ENCODE results near the gene COX7B2. TPM values are rescaled to one million over a fixed set of nuclear protein-coding genes. Genes with fewer than 3 reads are reported as not detected.

The COX7B2 gene
- total RNA-seq, 1 experiment from 2014 or later: not detected

DNA sequence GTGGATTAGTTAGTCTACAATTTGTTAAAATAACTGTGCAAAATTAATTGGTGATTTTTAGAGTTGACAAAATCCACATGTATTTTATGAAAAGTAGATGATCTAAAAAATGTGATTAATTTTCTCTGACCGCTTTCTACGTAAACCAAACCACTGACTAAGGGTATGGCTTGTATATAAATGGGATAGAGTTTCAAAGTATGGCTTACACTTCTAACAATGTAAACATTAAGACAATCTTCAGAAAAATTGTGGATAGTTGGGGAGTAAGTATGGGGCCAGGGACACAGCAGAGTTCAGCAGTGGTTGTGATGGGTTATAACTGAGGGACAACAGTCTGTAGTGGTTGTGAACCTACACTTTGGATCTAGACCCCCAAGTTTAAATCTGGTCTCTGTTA is 44.5 kb upstream of the COX7B2 start:
- H3K4me1 Mint-ChIP-seq (ENCODE audit: low read depth, unreplicated experiment): no peaks in the 10 kb centered on the region
- no peaks in the 10 kb centered on the region for H3K27me3 Mint-ChIP-seq (ENCODE audit: unreplicated experiment)
- no TSS peak for BruUV-seq (replicated peaks)

GRCh38 chr4:46952451-46952850 is 43.4 kb upstream of the COX7B2 start:
- TF ChIP-seq, protein P1, sequence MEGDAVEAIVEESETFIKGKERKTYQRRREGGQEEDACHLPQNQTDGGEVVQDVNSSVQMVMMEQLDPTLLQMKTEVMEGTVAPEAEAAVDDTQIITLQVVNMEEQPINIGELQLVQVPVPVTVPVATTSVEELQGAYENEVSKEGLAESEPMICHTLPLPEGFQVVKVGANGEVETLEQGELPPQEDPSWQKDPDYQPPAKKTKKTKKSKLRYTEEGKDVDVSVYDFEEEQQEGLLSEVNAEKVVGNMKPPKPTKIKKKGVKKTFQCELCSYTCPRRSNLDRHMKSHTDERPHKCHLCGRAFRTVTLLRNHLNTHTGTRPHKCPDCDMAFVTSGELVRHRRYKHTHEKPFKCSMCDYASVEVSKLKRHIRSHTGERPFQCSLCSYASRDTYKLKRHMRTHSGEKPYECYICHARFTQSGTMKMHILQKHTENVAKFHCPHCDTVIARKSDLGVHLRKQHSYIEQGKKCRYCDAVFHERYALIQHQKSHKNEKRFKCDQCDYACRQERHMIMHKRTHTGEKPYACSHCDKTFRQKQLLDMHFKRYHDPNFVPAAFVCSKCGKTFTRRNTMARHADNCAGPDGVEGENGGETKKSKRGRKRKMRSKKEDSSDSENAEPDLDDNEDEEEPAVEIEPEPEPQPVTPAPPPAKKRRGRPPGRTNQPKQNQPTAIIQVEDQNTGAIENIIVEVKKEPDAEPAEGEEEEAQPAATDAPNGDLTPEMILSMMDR (IDR thresholded peaks at IDR 0.05; ENCODE audit: unreplicated experiment): no peak
- Mint-ChIP-seq H3K27ac (ENCODE audit: unreplicated experiment) (no peak overlapping the region), H3K4me3 (ENCODE audit: low read depth, unreplicated experiment) (no peak overlapping the region), H3K27me3 (ENCODE audit: unreplicated experiment) (no peaks in the 10 kb centered on the region), H3K4me1 (ENCODE audit: low read depth, unreplicated experiment) (no peaks in the 10 kb centered on the region), H3K36me3 (ENCODE audit: insufficient read depth, unreplicated experiment) (no peaks in the 10 kb centered on the region), H3K9me3 (ENCODE audit: low read depth, unreplicated experiment) (no peaks in the 10 kb centered on the region)
- BruUV-seq (replicated peaks): no TSS peak
- CTCF ChIA-PET: no interaction called here
- DNase-seq: no peak
- intact Hi-C loops (cut with micrococcal nuclease; ENCODE audit: unreplicated experiment): no loop called here

More for the DNA sequence above, 44.5 kb upstream of the COX7B2 start:
- intact Hi-C loops (cut with micrococcal nuclease; ENCODE audit: unreplicated experiment): no loop called here
- no peak overlapping the region for H3K27ac Mint-ChIP-seq (ENCODE audit: unreplicated experiment)
- DNase-seq: no peak
- no peaks in the 10 kb centered on the region for H3K9me3 Mint-ChIP-seq (ENCODE audit: low read depth, unreplicated experiment)
- H3K4me3 Mint-ChIP-seq (ENCODE audit: low read depth, unreplicated experiment): no peak overlapping the region
- CTCF ChIA-PET: no interaction called here
- no peaks in the 10 kb centered on the region for H3K36me3 Mint-ChIP-seq (ENCODE audit: insufficient read depth, unreplicated experiment)
- TF ChIP-seq, protein P1 (IDR thresholded peaks at IDR 0.05; ENCODE audit: unreplicated experiment): no peak

GRCh38 chr4:46950826-46951225 is 41.8 kb upstream of the COX7B2 start:
- H3K9me3 Mint-ChIP-seq (ENCODE audit: low read depth, unreplicated experiment): no peaks in the 10 kb centered on the region
- TF ChIP-seq, protein P1 (IDR thresholded peaks at IDR 0.05; ENCODE audit: unreplicated experiment): no peak
- H3K4me3 Mint-ChIP-seq (ENCODE audit: low read depth, unreplicated experiment): no peak overlapping the region
- no peak for DNase-seq
- H3K27me3 Mint-ChIP-seq (ENCODE audit: unreplicated experiment): no peaks in the 10 kb centered on the region
- no peaks in the 10 kb centered on the region for H3K36me3 Mint-ChIP-seq (ENCODE audit: insufficient read depth, unreplicated experiment)
- H3K4me1 Mint-ChIP-seq (ENCODE audit: low read depth, unreplicated experiment): no peaks in the 10 kb centered on the region
- intact Hi-C loops (cut with micrococcal nuclease; ENCODE audit: unreplicated experiment): no loop called here
- H3K27ac Mint-ChIP-seq (ENCODE audit: unreplicated experiment): no peak overlapping the region
- BruUV-seq (replicated peaks): no TSS peak
- CTCF ChIA-PET: no interaction called here

DNA sequence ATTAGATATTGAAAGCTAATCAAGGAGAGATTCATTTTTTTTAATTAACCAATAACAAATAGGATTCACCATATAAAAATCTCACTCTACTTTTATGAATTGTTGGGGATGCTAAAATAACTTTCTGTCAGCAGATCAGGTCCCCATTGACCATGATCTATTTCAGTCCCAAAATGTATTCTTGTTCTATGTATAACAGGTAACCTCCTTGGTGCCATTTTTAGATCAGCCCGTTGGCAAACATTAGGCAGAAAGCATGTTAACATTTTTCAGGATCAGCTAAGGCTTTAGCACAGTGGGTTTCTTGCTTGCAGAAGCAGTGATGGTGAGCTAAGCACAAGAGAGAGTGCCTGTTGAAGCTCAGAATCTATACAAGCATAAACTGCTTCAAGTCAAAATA is 40.8 kb upstream of the COX7B2 start:
- BruUV-seq (replicated peaks): no TSS peak
- no peak overlapping the region for H3K4me3 Mint-ChIP-seq (ENCODE audit: low read depth, unreplicated experiment)
- H3K27me3 Mint-ChIP-seq (ENCODE audit: unreplicated experiment): no peaks in the 10 kb centered on the region
- H3K27ac Mint-ChIP-seq (ENCODE audit: unreplicated experiment): no peak overlapping the region
- no peak for DNase-seq
- no peaks in the 10 kb centered on the region for H3K36me3 Mint-ChIP-seq (ENCODE audit: insufficient read depth, unreplicated experiment)
- no peaks in the 10 kb centered on the region for H3K9me3 Mint-ChIP-seq (ENCODE audit: low read depth, unreplicated experiment)
- CTCF ChIA-PET: no interaction called here
- TF ChIP-seq, protein P1 (IDR thresholded peaks at IDR 0.05; ENCODE audit: unreplicated experiment): no peak
- intact Hi-C loops (cut with micrococcal nuclease; ENCODE audit: unreplicated experiment): no loop called here
- H3K4me1 Mint-ChIP-seq (ENCODE audit: low read depth, unreplicated experiment): no peaks in the 10 kb centered on the region
